Measurements from ENCODE around the gene HBS1L.

DNA sequence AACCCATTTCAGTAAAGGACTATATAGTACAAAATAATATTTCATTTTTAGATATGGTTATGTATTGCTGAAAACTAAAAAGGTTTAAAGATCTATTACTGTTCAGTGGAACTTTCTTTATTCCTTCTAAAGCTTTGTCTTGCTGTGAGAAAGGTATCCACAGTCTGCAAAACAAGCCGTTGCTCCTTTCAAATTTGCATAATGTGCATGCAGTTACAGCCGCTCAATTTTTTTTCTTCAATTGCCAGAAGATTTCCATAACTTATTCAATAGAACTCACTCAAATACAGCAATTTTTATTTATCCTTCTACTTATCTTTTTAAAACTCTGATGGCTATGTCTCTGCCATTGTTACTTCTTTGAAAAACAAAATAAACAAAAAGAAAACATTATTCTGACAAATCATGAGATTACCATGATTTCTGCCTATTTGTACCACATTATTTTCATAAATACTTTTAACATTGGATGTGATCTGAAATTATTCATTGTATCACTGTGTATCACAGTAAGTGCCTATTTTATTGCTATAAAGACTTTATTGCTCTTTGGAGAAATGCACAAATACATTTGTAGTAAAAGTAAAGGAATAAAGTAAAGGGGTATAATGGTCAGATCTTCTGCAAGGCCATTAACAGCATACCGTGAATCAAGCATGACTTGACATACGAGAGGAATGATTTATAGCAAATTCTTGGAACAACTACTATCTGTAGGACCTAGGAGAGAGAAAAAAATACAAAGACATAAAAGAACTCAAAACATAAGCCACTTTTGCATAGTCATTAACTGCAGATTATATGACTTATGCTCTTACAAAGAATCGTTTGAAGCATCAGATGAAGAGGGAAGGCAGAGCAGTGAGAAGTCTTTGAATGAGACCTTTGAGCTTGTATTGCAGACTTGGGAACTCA lies 29.6 kb upstream of the HBS1L start:
- TF ChIP-seq, protein P1, sequence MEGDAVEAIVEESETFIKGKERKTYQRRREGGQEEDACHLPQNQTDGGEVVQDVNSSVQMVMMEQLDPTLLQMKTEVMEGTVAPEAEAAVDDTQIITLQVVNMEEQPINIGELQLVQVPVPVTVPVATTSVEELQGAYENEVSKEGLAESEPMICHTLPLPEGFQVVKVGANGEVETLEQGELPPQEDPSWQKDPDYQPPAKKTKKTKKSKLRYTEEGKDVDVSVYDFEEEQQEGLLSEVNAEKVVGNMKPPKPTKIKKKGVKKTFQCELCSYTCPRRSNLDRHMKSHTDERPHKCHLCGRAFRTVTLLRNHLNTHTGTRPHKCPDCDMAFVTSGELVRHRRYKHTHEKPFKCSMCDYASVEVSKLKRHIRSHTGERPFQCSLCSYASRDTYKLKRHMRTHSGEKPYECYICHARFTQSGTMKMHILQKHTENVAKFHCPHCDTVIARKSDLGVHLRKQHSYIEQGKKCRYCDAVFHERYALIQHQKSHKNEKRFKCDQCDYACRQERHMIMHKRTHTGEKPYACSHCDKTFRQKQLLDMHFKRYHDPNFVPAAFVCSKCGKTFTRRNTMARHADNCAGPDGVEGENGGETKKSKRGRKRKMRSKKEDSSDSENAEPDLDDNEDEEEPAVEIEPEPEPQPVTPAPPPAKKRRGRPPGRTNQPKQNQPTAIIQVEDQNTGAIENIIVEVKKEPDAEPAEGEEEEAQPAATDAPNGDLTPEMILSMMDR (IDR thresholded peaks at IDR 0.05): no peak
- no peak for TF ChIP-seq POLR2A (IDR thresholded peaks at IDR 0.05)

Data from body of pancreas (tissue), 4 donors.